Measurements from ENCODE around the gene C2orf69. TPM values are rescaled to one million over a fixed set of nuclear protein-coding genes. Genes with fewer than 3 reads are reported as not detected.

C2orf69 gene
- total and polyA plus RNA-seq, 2 experiments from 2014 or later = 33.4 to 39.2 TPM

DNA sequence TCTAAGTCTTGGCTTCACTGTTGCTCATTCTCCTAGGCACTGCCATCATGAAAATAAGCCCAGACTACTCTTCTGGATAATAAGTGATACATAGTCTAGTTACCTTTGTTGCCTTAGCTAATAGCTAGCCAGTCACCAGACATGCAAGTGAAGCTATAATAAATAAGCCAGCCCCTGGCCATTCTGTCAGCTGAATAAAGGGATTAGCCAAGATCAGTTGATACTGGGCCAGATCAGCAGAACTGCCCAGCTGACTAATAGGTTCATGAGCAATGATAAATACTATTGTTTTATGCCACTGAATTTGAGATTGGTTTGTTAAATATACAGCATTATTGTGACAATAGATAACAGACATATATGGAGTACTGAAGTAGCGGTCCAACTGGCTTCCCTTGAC, 8.0 kb upstream of the C2orf69 start:
- no peak overlapping the region for H3K27ac Mint-ChIP-seq
- no peak for DNase-seq (ENCODE audit: low spot score)

More for the DNA sequence above, 8.0 kb upstream of the C2orf69 start:
- no peaks in the 10 kb centered on the region for H3K36me3 Mint-ChIP-seq (ENCODE audit: low read depth)
- Histone ChIP-seq H3K27ac (ENCODE audit: low read depth) (no peak overlapping the region), H3K4me2 (no peak overlapping the region), H4K20me1 (replicated peaks; ENCODE audit: insufficient read depth) (no peaks in the 10 kb centered on the region), H3K9me2 (ENCODE audit: insufficient read depth) (no peaks in the 10 kb centered on the region), H3K36me3 (ENCODE audit: insufficient read depth) (no peaks in the 10 kb centered on the region), H3K4me3 (no peak overlapping the region), H2AFZ (no peak overlapping the region), H3F3A (replicated peaks; ENCODE audit: low read depth) (no peaks in the 10 kb centered on the region), H3K27me3 (ENCODE audit: insufficient read depth) (no peaks in the 10 kb centered on the region), H3K79me2 (replicated peaks; ENCODE audit: insufficient read depth) (no peaks in the 10 kb centered on the region), H3K4me1 (ENCODE audit: insufficient read depth) (0 out of 2 replicates have a peak, but pooled peaks cover 5% of the 10 kb centered on the region)
- TF ChIP-seq CREB1 (CRISPR knock-in tag; IDR thresholded peaks at IDR 0.05; ENCODE audit: low read depth) (no peak), JUNB (IDR thresholded peaks at IDR 0.05; ENCODE audit: unreplicated experiment) (no peak), REST (IDR thresholded peaks at IDR 0.05; ENCODE audit: unreplicated experiment) (no peak), EZH2phosphoT487 (IDR thresholded peaks at IDR 0.05; ENCODE audit: unreplicated experiment) (no peak), CTCF (conservative IDR thresholded peaks at IDR 0.05; ENCODE audit: low read depth in 2 of 2) (no peak), NANOG (IDR thresholded peaks at IDR 0.05; ENCODE audit: borderline replicate concordance) (no peak), STAT1 (IDR thresholded peaks at IDR 0.05; ENCODE audit: unreplicated experiment) (no peak), POLR2AphosphoS5 (IDR thresholded peaks at IDR 0.05; ENCODE audit: low read depth) (no peak), ZNF331 (CRISPR knock-in tag; IDR thresholded peaks at IDR 0.05; ENCODE audit: low read depth) (no peak), ZNF114 (CRISPR knock-in tag; IDR thresholded peaks at IDR 0.05) (no peak), ZNF462 (CRISPR knock-in tag; IDR thresholded peaks at IDR 0.05) (no peak), EZH2 (IDR thresholded peaks at IDR 0.05; ENCODE audit: low read depth, unreplicated experiment) (no peak)
- TF ChIP-seq, protein P1, sequence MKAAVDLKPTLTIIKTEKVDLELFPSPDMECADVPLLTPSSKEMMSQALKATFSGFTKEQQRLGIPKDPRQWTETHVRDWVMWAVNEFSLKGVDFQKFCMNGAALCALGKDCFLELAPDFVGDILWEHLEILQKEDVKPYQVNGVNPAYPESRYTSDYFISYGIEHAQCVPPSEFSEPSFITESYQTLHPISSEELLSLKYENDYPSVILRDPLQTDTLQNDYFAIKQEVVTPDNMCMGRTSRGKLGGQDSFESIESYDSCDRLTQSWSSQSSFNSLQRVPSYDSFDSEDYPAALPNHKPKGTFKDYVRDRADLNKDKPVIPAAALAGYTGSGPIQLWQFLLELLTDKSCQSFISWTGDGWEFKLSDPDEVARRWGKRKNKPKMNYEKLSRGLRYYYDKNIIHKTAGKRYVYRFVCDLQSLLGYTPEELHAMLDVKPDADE (IDR thresholded peaks at IDR 0.05) = no peak
- ATAC-seq = no peak
- no peaks in the 10 kb centered on the region for H3K27me3 Mint-ChIP-seq (ENCODE audit: insufficient read depth, low read depth, poor library complexity)
- H3K4me3 Mint-ChIP-seq = no peak overlapping the region
- H3K9me3 Mint-ChIP-seq = no peaks in the 10 kb centered on the region
- peaks cover 6% of the 10 kb centered on the region; the same call in 2 of the 3 replicates for H3K4me1 Mint-ChIP-seq

Measured in GM23338 (cell line).